A549 (cell line): ENCODE data around the gene PCSK5.

Experiments used
- CEBPB ChIP-seq, 2 experiments: fragments of >200 bp in 1 of 2; sonication (Bioruptor Twin) in 1 of 2; formaldehyde crosslinking in 1 of 2; IDR thresholded peaks; 2 replicates each; pipeline ENCODE4 v1.6.1; 2012 to 2016
- CTCF ChIP-seq: fragments of >200 bp; sonication (Bioruptor Twin); formaldehyde crosslinking; IDR thresholded peaks from 3 replicates; pipeline ENCODE4 v1.5.1; 2016
- EHMT2 ChIP-seq: fragments of 200-600 bp; sonication (generic); IDR thresholded peaks from 2 replicates; pipeline ENCODE4 v1.6.1; 2016; ENCODE audit warnings: antibody characterized with exemption, low read depth, mild to moderate bottlenecking, moderate library complexity
- MAFK ChIP-seq: fragments of 450-650 bp; IDR thresholded peaks from 2 replicates; pipeline ENCODE4 v1.6.1; 2014; ENCODE audit not compliant: partially characterized antibody
- MAZ ChIP-seq: fragments of 150-350 bp; IDR thresholded peaks from 2 replicates; pipeline ENCODE4 v1.6.1; 2014; ENCODE audit warnings: antibody characterized with exemption, low read depth, low read length, borderline replicate concordance
- RFX5 ChIP-seq: fragments of 450-650 bp; IDR thresholded peaks from 2 replicates; pipeline ENCODE4 v1.7.1; 2014; ENCODE audit warnings: antibody characterized with exemption, mild to moderate bottlenecking, moderate library complexity
- RNF2 ChIP-seq: fragments of 200-600 bp; sonication (generic); IDR thresholded peaks from 2 replicates; pipeline ENCODE4 v1.6.1; 2016; ENCODE audit warnings: low read depth, mild to moderate bottlenecking, antibody characterized with exemption, moderate library complexity, borderline replicate concordance

GRCh38 chr9:76363032-76363395, 472.5 kb downstream of the PCSK5 start:
- TF ChIP-seq RFX5 (no peak), CTCF (no peak), EHMT2 (no peak), MAFK (no peak), RNF2 (no peak), MAZ (no peak), CEBPB (IDR thresholded peaks at IDR 0.05) (no peak)
